ENCODE measurements around the gene PIGL. TPM values are rescaled to one million over a fixed set of nuclear protein-coding genes. Genes with fewer than 3 reads are reported as not detected.

The PIGL gene
- total RNA-seq: 18.8 and 29.1 TPM in 2 replicates

GRCh38 chr17:16217002-16217635 lies at the start of gene PIGL:
TSS of gene PIGL (plus strand) at chr17:16217210. CDS start at chr17:16217227, 17 bp downstream.

GRCh38 chr17:16215273-16215964 lies 1.6 kb upstream of the PIGL start, which contains the start of gene NCOR1:
TSS of gene NCOR1 (minus strand) at chr17:16215534. CDS start at chr17:16194569, 20,965 bp downstream.

GRCh38 chr17:16353317-16354174 lies 136.5 kb downstream of the PIGL start, which contains the start of gene CENPV:
TSS of gene CENPV (minus strand) at chr17:16353469. CDS start at chr17:16353436, 33 bp downstream.

Other genes starting within 250 kb of the PIGL start
- 0.81 and 16.8 TPM in 2 replicates for gene ZSWIM7, start 217.5 kb upstream of the PIGL start, total RNA-seq
- gene TTC19, start 217.4 kb upstream of the PIGL start, total RNA-seq: 24.3 and 36.3 TPM in 2 replicates
- 37.3 and 39.7 TPM in 2 replicates for gene NCOR1, start 1.7 kb upstream of the PIGL start, total RNA-seq
- 9.4 and 13.2 TPM in 2 replicates for gene CENPV, start 136.3 kb downstream of the PIGL start, total RNA-seq
- gene UBB, start 163.9 kb downstream of the PIGL start, total RNA-seq: 828 and 1,079 TPM in 2 replicates
- gene TRPV2, start 198.4 kb downstream of the PIGL start, total RNA-seq: 32.7 and 47.3 TPM in 2 replicates